Activated B cell treated with CpG ODN at 0.5 μM for 24 hours (primary cell): ENCODE data around the gene OSBPL8. TPM values are rescaled to one million over a fixed set of nuclear protein-coding genes. Genes with fewer than 3 reads are reported as not detected.

Experiments used
- ATAC-seq: fragments of 200-7000 bp; cut with Tn5 transposase; one replicate; pipeline ENCODE4 v1.10.0; 2021; ENCODE audit warnings: low read depth, mild to moderate bottlenecking, moderate library complexity
- CTCF ChIA-PET: fragments of 350-600 bp; sonication (Branson Sonifier 250); formaldehyde crosslinking; loops from one replicate; lab custom pipeline; 2021; ENCODE audit warnings: antibody characterized with exemption; lab: Charles Lee
- POLR2A ChIA-PET: fragments of 350-600 bp; sonication (Branson Sonifier 250); formaldehyde crosslinking; loops from one replicate; lab custom pipeline; 2021; ENCODE audit warnings: antibody characterized with exemption; lab: Charles Lee
- DNase-seq: peaks from one replicate; pipeline ENCODE4 v3.0.0; 2022
- H3K27ac Mint-ChIP-seq: one replicate; pipeline ENCODE4 v1.8.0; 2020; ENCODE audit warnings: mixed read lengths
- H3K27me3 Mint-ChIP-seq: one replicate; pipeline ENCODE4 v1.8.0; 2021; ENCODE audit warnings: mixed read lengths
- H3K36me3 Mint-ChIP-seq: one replicate; pipeline ENCODE4 v1.8.0; 2021; ENCODE audit warnings: low read depth, mixed read lengths
- H3K4me1 Mint-ChIP-seq: one replicate; pipeline ENCODE4 v1.8.0; 2021; ENCODE audit warnings: mixed read lengths
- H3K4me3 Mint-ChIP-seq: one replicate; pipeline ENCODE4 v1.8.0; 2020; ENCODE audit warnings: mild to moderate bottlenecking, mixed read lengths
- H3K9me3 Mint-ChIP-seq: one replicate; pipeline ENCODE4 v1.8.0; 2020; ENCODE audit warnings: mixed read lengths
- intact Hi-C: fragments of 100-400 bp; cut with micrococcal nuclease; formaldehyde crosslinking; loops from one replicate; pipeline ENCODE4 v1.15.1; 2024
- total RNA-seq: library from RNA; stranded (reverse); gene quantifications from 2 replicates; pipeline ENCODE4 v1.2.3, GENCODE V29; 2022
- TF ChIP-seq, protein P1 (sequence below): fragments of 200-600 bp; IDR thresholded peaks from one replicate; pipeline ENCODE4 v1.8.0; 2022; ENCODE audit warnings: antibody characterized with exemption, mild to moderate bottlenecking

Gene OSBPL8
- total RNA-seq, 1 donor from 2014 or later = 79.6 TPM

DNA sequence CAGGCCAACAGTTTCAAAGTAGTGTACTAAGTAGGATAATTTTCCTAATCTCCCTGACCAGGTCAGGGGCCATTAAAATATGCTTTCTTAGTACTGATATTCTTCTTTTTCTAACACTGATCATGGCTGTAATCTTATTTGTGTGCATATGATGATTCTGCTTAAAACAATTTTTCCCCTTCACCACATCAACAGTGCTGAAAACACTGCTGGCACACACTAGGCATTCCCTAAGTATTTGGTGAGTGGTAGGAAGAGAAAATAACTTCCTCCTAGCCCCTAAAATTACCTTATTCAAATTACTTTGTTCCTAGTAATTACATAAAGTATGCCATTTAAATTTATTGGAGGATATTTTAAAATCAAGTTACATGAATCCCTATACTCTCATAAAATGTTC, 161.5 kb downstream of the OSBPL8 start:
- ATAC-seq (no peak), DNase-seq (no peak)
- Mint-ChIP-seq H3K36me3 (peaks cover 54% of the 10 kb centered on the region), H3K27ac (no peak overlapping the region), H3K9me3 (no peaks in the 10 kb centered on the region), H3K27me3 (no peaks in the 10 kb centered on the region), H3K4me3 (no peak overlapping the region), H3K4me1 (no peaks in the 10 kb centered on the region)
- intact Hi-C loops = no loop called here
- CTCF ChIA-PET = no interaction called here
- POLR2A ChIA-PET = no interaction called here
- TF ChIP-seq, protein P1, sequence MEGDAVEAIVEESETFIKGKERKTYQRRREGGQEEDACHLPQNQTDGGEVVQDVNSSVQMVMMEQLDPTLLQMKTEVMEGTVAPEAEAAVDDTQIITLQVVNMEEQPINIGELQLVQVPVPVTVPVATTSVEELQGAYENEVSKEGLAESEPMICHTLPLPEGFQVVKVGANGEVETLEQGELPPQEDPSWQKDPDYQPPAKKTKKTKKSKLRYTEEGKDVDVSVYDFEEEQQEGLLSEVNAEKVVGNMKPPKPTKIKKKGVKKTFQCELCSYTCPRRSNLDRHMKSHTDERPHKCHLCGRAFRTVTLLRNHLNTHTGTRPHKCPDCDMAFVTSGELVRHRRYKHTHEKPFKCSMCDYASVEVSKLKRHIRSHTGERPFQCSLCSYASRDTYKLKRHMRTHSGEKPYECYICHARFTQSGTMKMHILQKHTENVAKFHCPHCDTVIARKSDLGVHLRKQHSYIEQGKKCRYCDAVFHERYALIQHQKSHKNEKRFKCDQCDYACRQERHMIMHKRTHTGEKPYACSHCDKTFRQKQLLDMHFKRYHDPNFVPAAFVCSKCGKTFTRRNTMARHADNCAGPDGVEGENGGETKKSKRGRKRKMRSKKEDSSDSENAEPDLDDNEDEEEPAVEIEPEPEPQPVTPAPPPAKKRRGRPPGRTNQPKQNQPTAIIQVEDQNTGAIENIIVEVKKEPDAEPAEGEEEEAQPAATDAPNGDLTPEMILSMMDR = no peak

DNA sequence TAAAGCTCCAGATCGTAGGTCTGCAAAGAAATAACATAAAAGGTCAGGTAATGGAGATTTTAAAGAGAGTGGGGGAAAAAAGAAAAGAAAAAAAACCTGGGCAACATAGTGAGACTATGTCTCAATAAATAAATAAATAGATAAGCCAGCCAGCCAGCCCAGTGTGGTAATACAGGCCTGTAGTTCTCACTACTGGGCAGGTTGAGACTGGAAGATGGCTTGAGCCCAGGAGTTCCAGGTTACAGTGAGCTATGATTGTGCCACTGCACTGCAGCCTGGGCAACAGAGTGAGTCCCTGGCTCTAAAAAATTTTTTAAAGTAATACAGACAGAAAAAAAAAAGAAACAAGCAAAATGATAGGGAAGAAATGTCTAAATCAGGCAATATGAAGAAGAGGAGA, 168.1 kb downstream of the OSBPL8 start:
- ChIA-PET CTCF (no interaction called here), POLR2A (no interaction called here)
- ATAC-seq = no peak
- intact Hi-C loops = loop anchor here (5.0 kb wide), 1 partner anchor 196 kb away; no protein-coding TSS in a partner anchor
- TF ChIP-seq, protein P1 = no peak
- no peak for DNase-seq
- H3K4me3 Mint-ChIP-seq = no peak overlapping the region
- H3K27ac Mint-ChIP-seq = no peak overlapping the region
- peaks cover 68% of the 10 kb centered on the region for H3K36me3 Mint-ChIP-seq
- H3K4me1 Mint-ChIP-seq = no peaks in the 10 kb centered on the region
- no peaks in the 10 kb centered on the region for H3K27me3 Mint-ChIP-seq
- no peaks in the 10 kb centered on the region for H3K9me3 Mint-ChIP-seq

DNA sequence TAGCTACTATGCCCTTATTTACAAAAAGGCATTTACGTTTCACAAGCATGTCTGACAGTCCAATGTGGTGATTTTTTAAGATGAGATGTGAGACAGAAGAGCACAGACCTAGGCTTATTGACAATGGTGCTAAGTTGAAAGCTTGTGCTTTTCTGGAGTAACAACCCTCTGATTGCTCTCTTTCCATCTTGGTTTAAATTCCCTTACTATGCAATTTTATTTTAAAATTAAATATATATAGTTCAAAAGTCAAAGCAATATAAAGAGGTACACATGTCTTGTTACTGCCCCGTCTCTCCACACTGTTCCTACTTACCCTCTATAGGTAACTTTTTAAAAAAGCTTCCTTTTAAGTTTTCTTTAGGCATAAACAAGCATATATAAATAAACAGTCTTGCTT, 172.0 kb downstream of the OSBPL8 start:
- no peak overlapping the region for H3K27ac Mint-ChIP-seq
- H3K4me3 Mint-ChIP-seq = no peak overlapping the region
- no peak for DNase-seq
- POLR2A ChIA-PET = no interaction called here
- TF ChIP-seq, protein P1 = no peak
- ATAC-seq = no peak
- intact Hi-C loops = no loop called here
- peaks cover 79% of the 10 kb centered on the region for H3K36me3 Mint-ChIP-seq
- H3K27me3 Mint-ChIP-seq = no peaks in the 10 kb centered on the region
- no peaks in the 10 kb centered on the region for H3K9me3 Mint-ChIP-seq
- CTCF ChIA-PET = no interaction called here
- H3K4me1 Mint-ChIP-seq = no peaks in the 10 kb centered on the region

DNA sequence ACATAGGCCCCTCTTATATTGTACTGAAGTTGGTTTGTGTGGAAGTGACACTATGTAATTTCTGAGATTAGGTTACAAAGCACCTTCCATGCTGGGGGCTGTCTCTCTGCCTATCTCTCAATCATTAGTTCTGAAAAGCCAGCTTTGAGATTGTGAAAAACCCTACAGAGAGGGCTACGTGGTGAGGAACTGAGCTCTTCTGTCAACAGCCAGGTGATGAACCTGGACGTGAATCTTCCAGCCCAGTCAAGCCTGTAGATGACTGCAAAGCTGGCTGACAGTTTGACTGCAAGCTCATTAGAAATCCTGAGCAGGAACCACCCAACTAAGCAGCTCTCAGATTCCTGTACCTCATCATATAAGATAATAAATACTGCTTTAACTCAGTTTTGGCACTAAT, 175.0 kb downstream of the OSBPL8 start:
- Mint-ChIP-seq H3K9me3 (no peaks in the 10 kb centered on the region), H3K27ac (no peak overlapping the region), H3K4me3 (no peak overlapping the region), H3K27me3 (no peaks in the 10 kb centered on the region), H3K4me1 (no peaks in the 10 kb centered on the region), H3K36me3 (peaks cover 67% of the 10 kb centered on the region)
- DNase-seq (no peak), ATAC-seq (no peak)
- intact Hi-C loops = no loop called here
- TF ChIP-seq, protein P1 = no peak
- ChIA-PET CTCF (no interaction called here), POLR2A (no interaction called here)

DNA sequence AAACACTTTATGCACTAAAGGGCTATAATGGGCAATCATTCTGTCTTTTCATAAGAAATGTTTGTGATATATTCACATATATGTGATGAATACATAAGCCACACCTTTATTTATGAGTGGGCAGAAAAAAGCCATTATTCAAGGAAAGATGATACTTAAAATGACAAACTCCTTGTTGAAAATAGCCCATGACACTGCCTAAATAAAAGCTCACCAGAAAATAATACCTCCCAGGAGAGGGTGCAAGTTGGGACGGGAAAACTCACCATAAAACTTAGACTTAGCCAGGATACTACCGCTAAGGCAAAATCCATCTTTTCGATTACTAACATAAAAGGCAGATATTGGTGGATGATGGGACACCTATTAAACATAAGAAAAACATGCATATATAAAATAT, 175.6 kb downstream of the OSBPL8 start:
- Mint-ChIP-seq H3K36me3 (peaks cover 65% of the 10 kb centered on the region), H3K4me1 (no peaks in the 10 kb centered on the region), H3K9me3 (no peaks in the 10 kb centered on the region), H3K4me3 (no peak overlapping the region), H3K27ac (no peak overlapping the region), H3K27me3 (no peaks in the 10 kb centered on the region)
- POLR2A ChIA-PET = no interaction called here
- TF ChIP-seq, protein P1 = no peak
- ATAC-seq (no peak), DNase-seq (no peak)
- CTCF ChIA-PET = no interaction called here
- intact Hi-C loops = no loop called here
